PFSK-1 (cell line): ENCODE measurements around the gene ATP10A.

ENCODE experiments used
- POLR2AphosphoS5 ChIP-seq: IDR thresholded peaks from 2 replicates; pipeline ENCODE4 v1.6.1; 2012; ENCODE audit warnings: low read depth, mild to moderate bottlenecking, control low read depth, low read length, moderate library complexity
- SIN3A ChIP-seq: IDR thresholded peaks from 2 replicates; pipeline ENCODE4 v1.6.1; 2012; ENCODE audit warnings: mild to moderate bottlenecking, low read length, moderate library complexity, borderline replicate concordance; ENCODE audit not compliant: insufficient read depth
- TAF1 ChIP-seq: IDR thresholded peaks from 2 replicates; pipeline ENCODE4 v1.6.1; 2012; ENCODE audit warnings: low read length, control low read depth, borderline replicate concordance; ENCODE audit not compliant: insufficient read depth
- TF ChIP-seq, protein P1 (sequence below), 2 experiments: IDR thresholded peaks; 2 replicates each; pipeline versions ENCODE4 v1.6.1 to v1.8.0; 2011 to 2012; ENCODE audit warnings: low read depth in 2 of 2, low read length in 2 of 2, control low read depth in 1 of 2, inconsistent platforms in 1 of 2, mild to moderate bottlenecking in 1 of 2, moderate library complexity in 1 of 2; ENCODE audit not compliant: insufficient read depth in 1 of 2

DNA sequence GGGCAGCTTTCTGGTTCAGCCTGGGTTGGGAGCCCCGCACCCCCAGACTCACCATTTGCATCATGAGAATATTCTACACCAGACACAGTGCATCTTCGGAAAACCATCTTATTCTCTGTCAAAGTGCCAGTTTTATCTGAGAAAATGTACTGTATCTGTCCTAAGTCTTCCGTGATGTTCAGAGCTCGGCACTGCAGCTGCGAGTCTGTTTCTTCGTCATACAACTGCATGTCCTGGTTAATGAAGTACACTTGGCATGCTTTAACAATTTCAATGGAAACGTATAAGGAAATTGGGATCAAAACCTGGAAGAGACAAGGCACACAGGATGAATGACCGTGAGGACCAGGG lies 141.5 kb downstream of the ATP10A start:
- TF ChIP-seq POLR2AphosphoS5 (no peak), TAF1 (no peak), SIN3A (no peak)
- TF ChIP-seq, protein P1, sequence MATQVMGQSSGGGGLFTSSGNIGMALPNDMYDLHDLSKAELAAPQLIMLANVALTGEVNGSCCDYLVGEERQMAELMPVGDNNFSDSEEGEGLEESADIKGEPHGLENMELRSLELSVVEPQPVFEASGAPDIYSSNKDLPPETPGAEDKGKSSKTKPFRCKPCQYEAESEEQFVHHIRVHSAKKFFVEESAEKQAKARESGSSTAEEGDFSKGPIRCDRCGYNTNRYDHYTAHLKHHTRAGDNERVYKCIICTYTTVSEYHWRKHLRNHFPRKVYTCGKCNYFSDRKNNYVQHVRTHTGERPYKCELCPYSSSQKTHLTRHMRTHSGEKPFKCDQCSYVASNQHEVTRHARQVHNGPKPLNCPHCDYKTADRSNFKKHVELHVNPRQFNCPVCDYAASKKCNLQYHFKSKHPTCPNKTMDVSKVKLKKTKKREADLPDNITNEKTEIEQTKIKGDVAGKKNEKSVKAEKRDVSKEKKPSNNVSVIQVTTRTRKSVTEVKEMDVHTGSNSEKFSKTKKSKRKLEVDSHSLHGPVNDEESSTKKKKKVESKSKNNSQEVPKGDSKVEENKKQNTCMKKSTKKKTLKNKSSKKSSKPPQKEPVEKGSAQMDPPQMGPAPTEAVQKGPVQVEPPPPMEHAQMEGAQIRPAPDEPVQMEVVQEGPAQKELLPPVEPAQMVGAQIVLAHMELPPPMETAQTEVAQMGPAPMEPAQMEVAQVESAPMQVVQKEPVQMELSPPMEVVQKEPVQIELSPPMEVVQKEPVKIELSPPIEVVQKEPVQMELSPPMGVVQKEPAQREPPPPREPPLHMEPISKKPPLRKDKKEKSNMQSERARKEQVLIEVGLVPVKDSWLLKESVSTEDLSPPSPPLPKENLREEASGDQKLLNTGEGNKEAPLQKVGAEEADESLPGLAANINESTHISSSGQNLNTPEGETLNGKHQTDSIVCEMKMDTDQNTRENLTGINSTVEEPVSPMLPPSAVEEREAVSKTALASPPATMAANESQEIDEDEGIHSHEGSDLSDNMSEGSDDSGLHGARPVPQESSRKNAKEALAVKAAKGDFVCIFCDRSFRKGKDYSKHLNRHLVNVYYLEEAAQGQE (IDR thresholded peaks at IDR 0.05; ENCODE audit: insufficient read depth in 1 of 2, low read depth in 2 of 2, low read length in 2 of 2): no peak
